GM18868 (cell line): ENCODE measurements around the gene RNF215.
"Not testable (repeated sequence)": the region's sequence is repeated elsewhere in the genome, so short reads cannot be mapped to it uniquely, and the experiment has no call there.

ENCODE experiments used
- ATAC-seq: cut with Tn5 transposase; IDR thresholded peaks from one replicate; pipeline ENCODE4 v1.9.1; 2021; ENCODE audit warnings: mild to moderate bottlenecking, moderate library complexity; ENCODE audit not compliant: unreplicated experiment

The RNF215 gene

DNA sequence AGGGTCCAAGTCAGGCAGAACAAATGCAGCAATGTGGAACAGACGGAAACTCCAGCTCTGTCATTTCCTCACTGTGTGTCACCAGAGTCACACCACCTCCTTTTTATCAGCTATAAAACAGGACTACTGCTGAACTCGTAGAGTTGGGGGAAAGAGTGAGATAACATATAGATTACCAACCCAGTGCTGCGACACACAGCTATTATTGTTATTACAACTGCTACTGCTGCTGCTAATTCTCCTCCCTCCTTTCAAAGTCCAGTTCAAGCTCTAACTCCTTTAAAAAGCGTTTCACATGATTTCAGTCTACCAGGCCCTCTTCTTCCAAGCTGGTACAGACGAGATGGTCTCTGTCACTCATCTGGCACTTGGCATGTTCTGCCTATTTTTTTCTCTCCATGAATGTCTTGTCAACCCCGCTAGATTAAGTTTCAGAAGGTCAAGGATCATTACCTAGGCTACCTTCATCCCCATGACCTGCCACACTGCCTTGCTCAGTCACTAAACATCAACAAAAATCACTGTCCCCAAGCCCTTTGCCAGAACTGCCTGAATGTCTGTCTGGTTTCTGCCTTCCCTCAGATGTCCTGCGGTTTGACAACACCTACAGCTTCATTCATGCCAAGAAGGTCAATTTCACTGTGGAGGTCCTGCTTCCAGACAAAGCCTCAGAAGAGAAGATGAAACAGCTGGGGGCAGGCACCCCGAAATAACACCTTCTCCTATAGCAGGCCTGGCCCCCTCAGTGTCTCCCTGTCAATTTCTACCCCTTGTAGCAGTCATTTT is 34.7 kb upstream of the RNF215 start:
- no peak for ATAC-seq

DNA sequence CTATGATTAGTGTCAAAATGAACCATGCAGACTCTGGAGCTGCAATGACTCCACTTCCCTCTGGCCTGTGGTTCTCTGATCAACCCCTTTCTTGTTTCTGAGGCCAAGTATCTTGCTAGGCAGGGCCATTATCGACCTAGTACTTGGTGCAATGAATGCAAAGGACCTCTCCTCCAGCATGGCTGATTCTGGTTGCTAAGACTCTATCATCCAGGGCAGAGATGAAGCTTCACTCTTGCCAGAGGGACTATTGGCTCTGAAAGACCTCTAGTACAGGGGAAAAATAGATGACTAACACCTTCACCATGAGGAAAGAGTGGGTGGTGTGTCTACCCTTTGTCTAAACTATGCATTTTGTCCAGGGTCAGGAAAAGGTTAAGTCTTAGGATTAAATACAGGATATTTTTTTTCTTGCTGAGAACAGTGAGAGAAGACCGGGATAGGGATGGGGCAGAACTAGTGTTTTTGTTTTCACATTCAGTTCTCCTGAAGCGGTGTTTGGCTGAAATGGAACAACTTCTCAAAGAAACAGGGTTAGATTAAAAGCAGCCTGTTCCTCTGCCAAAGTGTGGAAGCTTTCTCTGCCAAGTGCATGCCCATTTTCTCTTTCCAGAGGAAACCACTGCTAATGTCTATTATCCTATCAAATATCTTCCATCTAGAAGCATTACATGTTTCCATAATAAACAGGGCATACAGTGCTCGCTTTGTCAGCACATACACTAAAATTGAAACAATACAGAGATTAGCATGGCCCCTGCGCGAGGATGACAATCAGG is 33.3 kb upstream of the RNF215 start:
- ATAC-seq: no peak

DNA sequence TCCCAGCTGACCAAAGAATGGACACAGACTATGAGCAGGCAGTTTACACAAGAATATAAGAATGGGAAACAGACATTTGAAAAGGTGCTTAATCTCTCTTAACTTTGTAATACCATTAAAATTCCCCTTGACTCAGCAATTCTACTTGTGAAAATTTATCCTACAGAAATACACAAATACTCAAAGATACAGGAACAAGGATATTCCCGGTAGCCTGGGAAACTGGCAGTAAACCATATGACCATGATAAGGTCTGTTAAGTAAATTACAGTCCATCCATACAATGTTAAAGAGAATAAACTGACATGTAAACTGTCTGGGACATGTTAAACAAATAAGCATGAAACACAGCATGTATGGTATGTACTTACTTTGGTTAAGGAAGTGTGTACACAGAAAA is 29.6 kb upstream of the RNF215 start:
- ATAC-seq: no peak

DNA sequence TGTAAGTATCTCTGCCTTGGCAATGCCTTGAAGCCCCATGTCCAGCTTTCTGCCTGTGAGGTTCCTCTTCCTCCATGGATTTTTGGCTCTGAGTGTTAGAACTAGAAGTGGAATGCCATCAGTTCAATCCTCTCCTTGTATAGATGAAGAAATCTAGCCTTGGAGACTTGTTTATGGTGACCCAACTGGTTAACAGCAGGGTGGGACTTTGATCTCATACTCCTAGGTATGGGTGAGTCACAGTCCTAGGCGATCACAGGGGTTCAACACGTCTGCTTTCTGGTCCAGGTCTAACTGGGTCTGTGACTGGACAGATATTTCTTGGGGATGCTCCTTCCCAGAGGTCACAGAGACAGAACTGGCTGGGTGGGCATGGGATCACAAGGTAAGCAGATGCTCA is 29.2 kb upstream of the RNF215 start:
- no peak for ATAC-seq

DNA sequence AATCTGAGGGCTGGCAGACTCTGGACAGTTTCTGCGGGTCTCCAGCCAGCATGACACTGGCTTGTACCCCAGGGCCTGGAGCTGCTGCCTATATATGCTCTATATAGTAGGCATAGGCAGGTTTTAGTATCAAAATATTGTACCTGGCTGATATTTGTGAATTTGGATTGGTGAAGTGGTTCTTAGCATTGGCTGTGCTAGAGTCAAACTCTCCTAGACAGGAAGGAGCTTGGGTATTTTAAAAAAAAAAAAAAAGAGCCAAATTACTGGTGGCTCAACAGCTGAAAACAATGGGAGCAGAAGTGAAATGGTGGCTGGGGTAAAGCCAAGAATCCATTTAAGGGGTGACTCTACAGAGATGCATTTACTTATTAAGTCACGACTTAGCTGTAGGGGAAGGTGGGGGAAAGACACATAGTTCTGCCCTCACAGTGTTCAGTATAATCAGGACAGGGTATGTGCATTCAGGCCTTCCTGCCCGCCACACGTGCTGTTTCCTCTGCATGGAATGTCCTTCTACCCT is 27.4 kb upstream of the RNF215 start:
- ATAC-seq: no peak

DNA sequence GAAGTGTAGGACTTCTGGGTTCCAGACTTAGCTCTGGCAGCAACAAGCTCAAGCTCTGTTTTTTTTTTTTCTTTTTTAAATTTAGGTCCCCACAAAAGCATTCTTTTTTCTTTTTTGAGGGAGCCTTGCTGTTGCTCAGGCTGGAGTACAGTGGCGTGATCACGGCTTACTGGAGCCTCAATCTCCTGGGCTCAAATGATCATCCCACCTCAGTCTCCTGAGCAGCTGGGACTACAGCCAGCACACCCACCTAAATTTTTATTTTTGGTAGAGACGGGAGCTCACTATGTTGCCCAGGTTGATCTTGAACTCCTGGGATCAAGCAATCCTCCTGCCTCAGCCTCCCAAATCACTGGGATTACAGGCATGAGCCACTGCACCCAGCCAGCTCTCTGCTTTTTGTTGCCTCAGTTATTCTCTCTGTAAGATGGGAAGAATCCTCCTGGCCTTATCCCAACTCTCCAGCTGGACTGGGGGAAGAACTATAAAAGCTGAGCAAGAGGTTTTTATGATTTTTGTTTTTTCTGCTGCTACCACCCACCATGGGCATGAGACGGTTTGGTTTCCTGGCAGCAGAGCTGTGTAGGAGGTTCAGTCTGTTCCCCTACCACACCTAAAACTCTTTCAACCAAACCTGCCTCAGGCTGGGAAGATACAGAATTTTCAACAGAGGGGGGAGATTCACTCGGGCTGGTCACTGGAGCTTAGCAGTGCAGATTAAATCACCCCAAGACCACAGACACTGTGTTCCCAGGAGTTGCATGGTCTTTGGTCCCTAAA is 26.7 kb upstream of the RNF215 start:
- ATAC-seq: no peak

DNA sequence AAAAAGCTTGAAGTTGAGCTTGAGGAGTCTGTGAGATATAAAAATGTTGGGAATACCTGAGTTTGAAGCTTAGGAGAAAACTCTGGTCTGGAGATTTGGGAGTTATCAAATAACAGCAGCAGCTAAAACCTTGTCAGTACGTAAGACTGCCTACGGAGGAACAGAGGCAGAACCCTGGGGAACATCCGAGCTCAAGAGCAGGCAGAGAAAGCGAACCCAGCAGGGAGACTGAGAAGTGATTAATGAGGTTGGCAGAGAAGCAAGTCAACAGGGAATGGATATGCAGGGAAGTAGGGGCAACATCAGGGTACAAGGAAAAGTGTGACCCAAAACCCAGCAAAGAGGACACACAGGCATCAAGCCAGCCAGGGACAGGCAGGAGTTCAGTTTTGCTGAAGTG is 25.8 kb upstream of the RNF215 start:
- ATAC-seq: no peak

DNA sequence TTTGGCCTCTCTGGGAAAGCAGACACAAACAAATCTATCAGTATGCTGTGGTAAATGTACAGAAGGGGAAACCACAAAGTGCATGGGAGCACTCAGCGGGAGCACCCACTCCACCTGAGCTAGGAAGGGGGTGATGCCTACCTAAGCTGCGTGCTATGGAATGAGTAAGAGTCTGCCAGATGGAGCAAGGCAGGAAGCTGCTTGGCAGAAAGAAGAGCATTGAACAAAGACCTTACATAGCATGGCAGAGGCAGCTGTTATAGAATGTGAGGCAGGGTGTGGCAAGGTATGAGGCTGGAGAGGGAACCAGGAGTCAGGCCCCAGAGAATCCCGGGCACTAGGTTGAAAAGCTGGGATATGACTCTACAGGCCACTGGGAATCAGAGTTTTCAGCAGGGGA is 24.6 kb upstream of the RNF215 start:
- ATAC-seq: no peak

DNA sequence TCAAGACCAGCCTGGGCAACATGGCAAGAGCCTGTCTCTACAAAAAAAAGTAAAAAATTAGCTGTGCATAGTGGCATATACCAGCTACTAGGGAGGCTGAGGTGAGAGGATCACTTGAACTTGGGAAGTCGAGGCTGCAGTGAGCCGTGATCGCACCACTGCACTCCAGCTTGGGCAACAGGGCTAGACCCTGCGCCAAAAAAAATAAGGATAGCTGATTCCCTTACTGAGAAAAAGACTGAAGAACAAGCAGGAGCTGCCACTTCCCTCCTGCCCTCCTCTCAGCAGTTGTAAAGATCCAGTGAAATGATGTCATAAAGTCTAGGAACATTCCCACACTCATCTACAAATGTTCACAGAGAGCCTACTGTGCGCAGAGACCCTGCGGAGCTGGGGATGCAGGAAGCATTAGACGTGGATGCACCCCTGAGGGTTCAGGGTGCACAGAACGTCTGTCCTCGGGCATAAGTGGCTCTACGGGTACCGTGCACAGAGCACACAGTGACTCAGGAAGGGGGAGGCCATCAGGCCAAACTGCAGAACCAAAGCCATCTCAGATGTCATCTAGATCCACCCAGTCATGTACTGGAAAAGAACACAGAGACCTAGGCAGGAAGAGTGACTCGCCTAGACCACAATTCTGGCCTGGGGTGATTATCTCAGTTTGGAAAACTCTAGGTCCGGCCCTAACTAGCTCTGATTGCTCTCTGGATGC is 21.3 kb upstream of the RNF215 start:
- ATAC-seq: no peak

DNA sequence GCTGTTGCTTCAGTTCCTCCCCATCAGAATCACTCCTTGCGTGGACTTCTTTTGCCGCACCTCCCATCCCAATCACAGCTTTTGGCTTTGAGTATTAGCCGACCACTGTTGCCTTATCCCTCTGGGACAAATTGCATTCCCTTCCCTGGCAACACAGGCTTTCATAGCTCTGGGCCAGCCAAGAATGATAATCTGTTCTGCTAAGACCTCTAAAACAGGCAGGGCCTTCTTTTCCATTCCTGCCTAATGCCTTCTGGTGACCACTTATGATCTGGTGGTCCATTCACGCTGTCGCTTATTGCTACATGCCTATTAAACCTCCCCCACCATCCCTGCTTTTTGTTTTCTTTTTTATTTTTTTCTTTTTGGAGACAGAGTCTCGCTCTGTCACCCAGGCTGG is 19.2 kb upstream of the RNF215 start:
- no peak for ATAC-seq

DNA sequence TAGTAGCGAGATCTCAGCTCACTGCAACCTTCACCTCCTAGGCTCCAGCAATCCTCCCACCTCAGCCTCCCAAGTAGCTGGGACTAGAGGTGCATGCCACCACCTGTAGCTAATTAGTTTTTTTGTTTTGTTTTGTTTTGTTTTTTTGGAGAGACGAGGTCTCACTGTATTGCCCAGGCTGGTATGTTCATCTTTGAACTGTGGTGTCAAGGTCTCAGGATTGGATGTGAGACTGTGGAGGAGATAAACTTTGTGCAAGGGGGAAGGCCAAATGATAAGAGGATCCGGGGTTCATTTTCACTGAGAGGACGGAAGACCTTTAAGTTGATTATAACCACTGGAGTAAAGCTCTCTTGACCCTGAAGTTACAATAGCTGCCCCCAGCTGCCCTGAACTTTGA is 18.5 kb upstream of the RNF215 start:
- ATAC-seq: no peak

DNA sequence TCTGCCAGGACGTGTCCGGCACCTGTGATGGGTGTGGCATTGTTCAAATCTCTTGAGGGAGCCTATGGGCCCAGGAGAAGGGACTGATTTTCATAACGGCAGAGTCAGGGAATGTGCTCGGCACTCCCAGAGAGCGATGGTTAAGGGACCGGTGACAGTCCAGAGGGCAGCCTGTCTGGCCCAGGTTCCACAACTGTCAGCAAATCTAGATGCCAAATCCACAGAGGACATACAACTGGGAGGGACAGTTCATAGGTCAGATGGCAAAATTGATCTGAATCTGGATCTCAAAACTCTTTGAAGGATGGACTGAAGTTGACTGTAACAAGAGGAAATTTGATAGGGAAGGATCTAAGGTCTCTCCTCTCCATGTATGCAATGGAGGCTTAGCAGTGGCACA is 17.1 kb upstream of the RNF215 start:
- ATAC-seq: no peak

DNA sequence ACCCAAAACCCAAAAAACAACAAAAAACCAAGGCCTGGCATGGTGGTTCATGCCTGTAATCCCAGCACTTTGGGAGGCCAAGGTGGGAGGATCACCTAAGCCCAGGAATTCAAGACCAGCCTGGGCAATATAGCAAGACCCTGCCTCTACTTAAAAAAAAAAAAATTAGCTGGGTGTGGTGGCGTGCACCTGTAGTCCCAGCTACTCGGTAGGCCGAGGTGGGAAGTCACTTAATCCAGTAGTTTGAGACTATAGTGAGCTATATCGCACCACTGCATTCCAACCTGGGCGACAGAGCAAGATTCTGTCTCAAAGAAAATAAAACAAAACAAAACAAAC is 15.5 kb upstream of the RNF215 start:
- not testable (repeated sequence) for ATAC-seq

DNA sequence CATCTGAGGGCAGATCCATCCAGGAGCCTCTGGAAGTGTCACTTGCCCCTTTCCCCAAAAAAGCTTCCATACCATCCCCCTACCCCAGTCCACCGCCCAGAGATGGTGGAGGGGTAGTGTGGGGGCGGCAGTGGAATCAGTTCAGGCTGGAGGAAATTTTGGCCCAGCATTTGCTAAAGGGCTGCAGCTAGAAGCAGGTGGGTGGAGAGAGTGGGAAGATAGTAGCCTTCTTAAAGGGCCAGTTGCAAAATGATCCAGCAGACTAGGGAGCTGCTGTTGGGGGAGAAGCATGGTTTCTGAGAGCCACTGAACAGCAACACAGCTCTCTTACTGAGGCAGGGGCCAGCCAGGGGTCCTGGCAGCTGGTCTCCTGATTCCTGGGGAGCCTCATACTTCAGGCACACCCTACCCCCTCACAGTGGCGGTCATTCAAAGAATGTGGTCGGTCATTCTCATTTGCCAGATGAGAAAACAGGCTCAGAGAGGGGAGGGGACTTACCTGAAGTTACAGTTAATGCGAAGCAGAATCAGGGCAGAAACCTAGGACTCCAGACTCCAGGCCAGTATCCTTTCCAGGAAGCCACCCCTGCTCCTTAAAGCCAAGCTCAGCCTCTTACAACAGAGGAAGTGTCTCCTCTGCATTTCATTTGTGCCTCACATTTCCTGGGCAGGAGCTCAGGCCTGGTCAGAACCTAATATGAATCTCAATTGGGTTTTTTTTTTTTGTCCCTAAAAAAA is 15.0 kb upstream of the RNF215 start:
- no peak for ATAC-seq

DNA sequence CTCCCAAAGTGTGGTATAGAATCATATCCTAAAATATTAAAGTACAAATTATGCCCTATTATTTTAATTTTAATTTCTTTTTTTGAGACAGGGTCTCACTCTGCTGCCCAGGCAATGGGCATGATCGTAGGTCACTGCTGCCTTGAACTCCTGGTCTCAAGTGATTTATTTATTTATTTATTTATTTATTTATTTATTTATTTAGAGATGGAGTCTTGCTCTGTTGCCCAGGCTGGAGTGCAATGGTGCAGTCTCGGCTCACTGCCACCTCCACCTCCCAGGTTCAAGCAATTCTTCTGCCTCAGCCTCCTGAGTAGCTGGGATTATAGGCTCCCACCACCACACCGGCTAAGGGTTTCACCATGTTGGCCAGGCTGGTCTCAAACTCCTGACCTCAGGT is 13.8 kb upstream of the RNF215 start:
- ATAC-seq: not testable (repeated sequence)

DNA sequence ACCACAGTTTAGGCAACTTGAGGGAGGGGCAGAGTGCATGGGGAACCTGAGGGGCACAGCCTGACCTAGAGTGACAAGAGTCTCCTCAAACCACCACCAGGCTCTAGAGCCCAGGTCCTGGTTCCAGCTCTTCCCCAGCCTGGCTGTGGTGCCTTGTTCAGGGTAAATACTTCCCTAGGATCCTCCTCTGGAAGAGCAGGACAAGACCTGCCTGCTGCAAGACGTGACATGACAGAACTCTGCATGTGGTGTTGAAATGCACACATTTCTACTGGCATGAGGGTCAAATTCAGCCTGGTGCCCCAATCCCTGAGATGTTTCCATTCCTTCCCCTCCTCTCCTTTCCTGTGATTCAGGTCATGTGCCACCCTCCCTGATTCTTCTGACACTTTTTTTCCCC is 12.9 kb upstream of the RNF215 start:
- ATAC-seq: no peak

DNA sequence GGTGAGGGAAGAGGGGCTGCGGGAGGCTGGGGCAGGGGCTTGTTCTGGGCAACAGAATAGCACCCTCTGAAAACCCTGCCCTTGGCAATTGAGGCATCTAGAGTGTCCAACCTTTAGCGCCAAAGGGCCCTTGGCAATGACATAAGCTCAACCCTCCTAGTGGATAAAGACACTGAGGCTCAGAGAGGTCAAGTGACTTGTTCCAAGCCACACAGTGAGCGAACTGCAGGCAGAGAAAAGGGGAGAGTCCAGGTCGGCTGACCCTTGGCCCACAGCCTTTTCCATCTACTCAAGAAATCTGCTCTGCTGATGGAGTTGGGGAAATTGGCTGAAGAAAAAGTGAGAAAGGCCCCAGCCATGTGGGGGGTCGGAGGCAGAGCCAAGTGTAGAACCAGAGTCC is 12.5 kb upstream of the RNF215 start:
- no peak for ATAC-seq

DNA sequence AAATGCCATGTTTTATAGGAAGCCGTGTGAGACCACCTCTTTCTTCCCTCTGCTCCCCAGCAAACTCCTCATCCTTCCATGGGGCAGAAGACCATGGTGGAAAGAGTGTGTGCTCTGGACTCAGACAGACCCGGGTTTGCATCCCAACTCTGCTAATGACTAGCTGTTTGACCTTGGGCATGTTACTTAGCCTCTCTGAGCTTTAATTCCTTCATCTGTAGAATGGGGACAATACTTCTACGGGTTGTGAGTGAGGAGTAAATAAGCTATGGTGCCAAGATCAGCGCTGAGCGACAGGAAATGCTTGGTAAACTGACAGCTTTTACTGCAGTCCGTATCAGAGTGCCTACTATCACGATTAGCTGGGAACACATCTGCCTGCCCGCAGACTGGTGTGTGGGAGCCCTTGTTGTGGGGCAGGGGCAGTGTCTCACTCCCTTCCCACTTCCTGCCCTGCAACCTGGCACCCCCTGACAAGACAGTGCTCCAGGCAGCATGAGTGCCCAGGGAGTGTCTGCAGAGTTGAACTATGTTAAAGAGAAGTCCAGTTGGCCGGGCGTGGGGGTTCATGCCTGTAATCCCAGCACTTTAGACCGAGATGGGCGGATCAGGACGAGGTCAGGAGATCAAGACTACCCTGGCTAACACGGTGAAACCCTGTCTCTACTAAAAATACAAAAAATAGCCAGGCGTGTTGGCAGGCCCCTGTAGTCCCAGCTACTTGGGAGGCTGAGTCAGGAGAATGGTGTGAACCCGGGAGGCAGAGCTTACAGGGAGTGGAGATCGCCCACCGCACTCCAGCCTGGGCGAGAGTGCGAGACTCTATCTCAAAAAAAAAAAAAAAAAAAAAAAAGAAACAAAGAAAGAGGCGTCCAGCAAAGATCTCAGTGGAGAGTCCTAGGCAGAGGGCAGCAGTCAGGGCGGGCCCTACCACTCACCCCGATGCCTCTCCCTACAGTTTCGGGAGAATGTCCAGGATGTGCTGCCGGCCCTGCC is 11.8 kb upstream of the RNF215 start:
- no peak for ATAC-seq
